ENCODE data around the gene GSDME. TPM values are rescaled to one million over a fixed set of nuclear protein-coding genes. Genes with fewer than 3 reads are reported as not detected.

GSDME gene
- 26.9 to 36.0 TPM (median 32.0 TPM) in 5 replicates for total RNA-seq (2022; extraction: Qiagen RNA extraction; ENCODE audit: low read depth)

DNA sequence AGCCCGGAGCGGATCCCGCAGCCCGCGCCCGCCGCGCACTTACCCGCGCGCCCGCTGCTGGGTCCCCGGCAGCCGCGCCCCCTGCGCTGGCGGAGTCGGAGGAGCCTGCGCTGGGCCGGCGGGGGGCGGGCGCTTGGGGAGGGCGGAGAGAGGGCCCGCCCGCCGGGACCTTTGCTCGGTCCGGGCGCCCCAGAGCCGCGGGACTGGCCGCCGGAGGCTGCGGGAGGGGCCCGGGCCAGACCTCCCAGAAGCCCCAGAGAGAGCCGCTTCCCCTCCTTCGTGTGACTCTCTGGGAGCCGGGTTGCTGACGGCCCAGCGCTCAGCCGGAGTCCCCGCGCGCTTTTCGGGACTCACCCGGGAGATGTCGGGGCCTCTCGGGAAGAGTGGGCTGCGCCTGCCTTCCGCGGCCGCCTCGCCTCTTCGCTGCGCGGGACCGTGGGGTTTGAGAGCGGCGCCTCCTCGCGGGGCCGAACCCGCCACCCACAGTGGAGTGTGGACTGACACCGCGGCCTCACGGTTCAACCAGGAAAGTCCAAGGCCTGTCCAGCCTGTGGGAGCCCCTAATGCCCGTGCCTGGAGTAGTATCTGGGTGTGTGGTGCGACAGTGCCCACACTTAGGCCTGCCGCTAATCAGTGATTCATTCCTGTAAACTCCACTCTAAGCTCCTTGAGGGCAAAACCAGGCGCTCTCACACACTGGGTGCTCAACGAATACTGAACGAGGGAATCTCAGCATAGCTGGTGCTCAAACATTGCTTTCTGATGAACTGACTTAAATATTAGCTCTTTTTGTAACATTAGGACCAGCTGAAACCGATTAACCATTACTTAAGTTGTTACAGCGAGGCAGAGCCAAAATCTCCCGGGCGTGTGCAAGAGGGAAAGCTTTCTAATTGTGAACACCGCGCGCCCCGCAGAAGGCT, at the start of gene GSDME:
GSDME (minus strand) TSS at position 112 of the 923 bp plus-strand sequence. CDS start 7,690 bp downstream, outside the sequence.

Other genes with a start within 250 kb of the GSDME start
- gene PALS2, start 184.0 kb downstream of the GSDME start, total RNA-seq (2022; extraction: Qiagen RNA extraction; ENCODE audit: low read depth), result 19.6 to 27.5 TPM (median 20.5 TPM) in 5 replicates
- gene OSBPL3, start 222.7 kb upstream of the GSDME start, total RNA-seq (2022; extraction: Qiagen RNA extraction; ENCODE audit: low read depth), result 10.3 to 14.5 TPM (median 11.8 TPM) in 5 replicates

Measured in A549 treated with CpdA at 1 μM for 4 hours (cell line).